HK-2 (cell line): ENCODE data around the gene SYT17.

Experiments
- DNase-seq: peaks from one replicate; pipeline ENCODE4 v3.0.0-alpha.2; 2018; ENCODE audit not compliant: unreplicated experiment

The SYT17 gene

GRCh38 chr16:19218581-19218980 is 50.5 kb downstream of the SYT17 start:
- DNase-seq = no peak

- no peak for DNase-seq
These were observed 51.8 kb downstream of the SYT17 start for GRCh38 chr16:19219836-19220235.

GRCh38 chr16:19223235-19224170 is 55.5 kb downstream of the SYT17 start:
- peak; percentile 17 for DNase-seq

DNA sequence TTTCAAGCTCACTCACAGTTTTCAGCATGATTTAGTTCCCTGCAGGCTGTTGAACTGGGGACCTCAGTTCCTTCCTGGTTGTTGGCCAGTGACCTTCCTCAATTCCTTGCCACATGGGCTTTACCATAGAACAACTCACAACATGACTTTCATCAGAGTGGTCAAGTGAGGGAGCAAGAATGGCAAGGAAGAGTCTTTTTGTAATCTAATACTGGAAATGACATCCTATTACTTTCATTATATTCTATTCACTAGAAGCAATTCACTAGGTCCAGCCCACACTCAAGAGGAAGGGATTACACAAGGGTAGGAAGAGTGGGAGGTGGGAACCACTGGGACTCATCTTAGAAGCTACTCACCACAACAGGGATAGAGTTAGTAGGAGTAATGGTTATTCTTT is 57.6 kb downstream of the SYT17 start:
- DNase-seq = no peak

GRCh38 chr16:19227643-19228042 is 59.6 kb downstream of the SYT17 start:
- no peak for DNase-seq

DNA sequence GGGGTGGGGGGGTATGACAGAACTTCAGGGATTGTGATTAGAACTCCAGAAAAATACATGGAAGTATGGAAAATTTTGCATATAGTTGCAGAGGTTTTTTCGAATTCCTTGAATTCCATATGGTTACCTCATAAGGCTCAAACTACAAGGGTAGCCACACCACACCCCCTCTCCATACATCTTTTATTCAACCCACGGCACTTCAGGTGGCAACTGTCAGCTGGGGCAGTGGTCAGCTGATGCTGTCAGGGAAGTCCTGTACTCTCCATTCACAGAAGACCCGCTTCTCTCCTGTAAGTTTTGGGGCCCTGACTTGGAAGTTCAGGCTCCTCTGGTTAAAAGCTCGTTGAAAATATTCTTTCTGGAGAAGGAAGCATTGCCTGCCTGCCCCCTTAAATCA is 60.0 kb downstream of the SYT17 start:
- DNase-seq = no peak

- DNase-seq = no peak
These were observed 60.5 kb downstream of the SYT17 start for GRCh38 chr16:19228575-19228974.

DNA sequence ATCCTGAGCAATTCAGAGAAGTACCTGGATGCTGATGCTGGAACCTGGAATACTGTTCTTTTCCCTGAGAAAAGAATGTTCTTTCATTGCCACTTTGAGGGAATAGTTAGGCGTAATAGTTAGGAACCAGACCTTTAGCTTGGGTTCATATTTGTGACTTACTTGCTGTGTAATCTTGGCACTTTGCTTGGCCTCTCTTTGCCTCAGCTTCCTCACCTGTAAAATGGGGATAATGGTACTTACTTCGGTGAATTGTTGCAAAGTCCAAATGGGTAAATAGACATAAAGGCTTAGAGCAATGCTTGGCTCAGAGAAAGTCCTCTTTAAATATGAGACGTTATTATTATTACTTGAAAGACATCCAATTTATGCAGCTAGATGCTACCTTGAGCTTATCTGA is 62.5 kb downstream of the SYT17 start:
- DNase-seq = no peak

- DNase-seq = no peak
These were observed 63.8 kb downstream of the SYT17 start for GRCh38 chr16:19231881-19232280.

DNA sequence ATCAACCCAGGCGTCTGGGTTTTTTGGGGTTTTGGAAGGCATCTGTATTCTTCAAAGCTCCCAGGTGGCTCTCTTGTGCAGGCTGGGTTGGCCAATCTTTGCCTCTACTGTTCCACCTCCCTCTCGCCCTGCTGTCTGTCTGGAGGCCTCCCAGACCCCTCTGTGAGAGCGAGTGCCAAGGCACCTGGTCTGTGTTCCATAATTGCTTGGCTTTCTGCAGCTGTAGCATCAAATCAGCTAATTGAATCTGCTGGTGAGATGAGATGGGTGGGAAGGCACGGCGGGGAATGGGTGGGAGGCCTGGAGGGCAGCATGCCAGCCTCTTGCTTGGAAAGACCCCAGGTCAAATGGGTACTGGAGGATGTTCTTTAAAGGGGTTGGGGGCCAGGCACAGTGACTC is 64.9 kb downstream of the SYT17 start:
- no peak for DNase-seq

DNA sequence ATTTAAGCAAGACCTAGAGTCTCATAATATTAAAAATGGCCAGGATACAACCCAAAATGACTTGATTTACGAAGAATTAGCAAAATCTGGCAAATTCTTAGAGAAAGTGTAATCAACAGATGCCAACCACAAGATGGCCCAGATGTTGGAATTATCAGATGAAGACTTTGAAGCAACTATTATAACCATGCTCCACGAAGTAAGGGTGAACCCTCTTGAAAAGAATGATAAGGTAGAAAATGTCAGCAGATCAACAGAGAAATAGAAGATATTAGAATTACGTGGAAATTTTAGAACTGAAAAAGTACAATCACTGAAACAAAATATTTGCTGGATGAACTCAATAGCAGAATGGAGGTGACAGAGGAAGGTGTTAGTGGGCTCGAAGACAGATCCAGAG is 67.4 kb downstream of the SYT17 start:
- DNase-seq = no peak

- DNase-seq = no peak
These were observed 67.8 kb downstream of the SYT17 start for GRCh38 chr16:19235886-19236285.

GRCh38 chr16:19236561-19237209 is 68.6 kb downstream of the SYT17 start:
- DNase-seq = peak; percentile 0

DNA sequence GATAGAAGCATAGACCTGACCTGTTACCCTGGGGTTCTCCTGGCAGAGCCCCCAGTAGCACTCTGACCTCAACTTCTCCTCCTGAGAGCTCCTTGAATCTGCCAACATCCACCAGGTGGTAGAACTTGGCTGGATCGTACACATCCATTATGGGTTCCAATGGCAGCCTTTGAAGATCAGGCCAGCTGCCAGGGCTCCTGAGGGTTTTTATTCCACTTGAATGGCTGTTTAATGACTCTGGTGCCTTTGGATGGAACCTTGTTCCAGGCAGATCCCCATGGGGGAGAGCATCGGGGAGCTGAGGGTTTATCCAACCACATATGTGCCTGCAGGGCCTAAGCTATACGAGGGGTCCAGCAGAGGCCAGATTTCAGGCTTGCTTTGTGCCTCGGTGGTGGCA is 70.4 kb downstream of the SYT17 start:
- DNase-seq = no peak

GRCh38 chr16:19239511-19240155 is 71.6 kb downstream of the SYT17 start:
- no peak for DNase-seq

GRCh38 chr16:19240494-19240893 is 72.5 kb downstream of the SYT17 start:
- no peak for DNase-seq

- no peak for DNase-seq
These were observed 73.5 kb downstream of the SYT17 start for GRCh38 chr16:19241512-19241911.

DNA sequence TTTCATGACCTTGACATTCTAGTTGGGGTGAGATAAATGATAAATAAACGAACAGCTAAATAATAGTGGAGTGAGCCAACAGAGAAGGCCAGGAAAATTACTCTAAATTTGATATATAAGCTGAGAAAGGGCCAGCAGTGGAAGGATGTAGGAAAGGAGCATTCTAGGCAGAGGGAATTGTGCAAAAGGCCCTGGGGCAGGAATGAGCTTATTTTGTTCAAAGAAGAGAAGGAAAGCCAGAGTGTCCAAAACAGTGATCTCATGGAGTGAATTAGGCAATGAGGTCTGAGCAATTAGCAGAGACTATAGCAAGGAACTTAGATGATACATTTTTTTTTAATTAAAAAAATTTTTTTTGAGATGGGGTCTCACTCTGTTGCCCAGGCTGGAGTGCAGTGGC is 74.1 kb downstream of the SYT17 start:
- DNase-seq = no peak

DNA sequence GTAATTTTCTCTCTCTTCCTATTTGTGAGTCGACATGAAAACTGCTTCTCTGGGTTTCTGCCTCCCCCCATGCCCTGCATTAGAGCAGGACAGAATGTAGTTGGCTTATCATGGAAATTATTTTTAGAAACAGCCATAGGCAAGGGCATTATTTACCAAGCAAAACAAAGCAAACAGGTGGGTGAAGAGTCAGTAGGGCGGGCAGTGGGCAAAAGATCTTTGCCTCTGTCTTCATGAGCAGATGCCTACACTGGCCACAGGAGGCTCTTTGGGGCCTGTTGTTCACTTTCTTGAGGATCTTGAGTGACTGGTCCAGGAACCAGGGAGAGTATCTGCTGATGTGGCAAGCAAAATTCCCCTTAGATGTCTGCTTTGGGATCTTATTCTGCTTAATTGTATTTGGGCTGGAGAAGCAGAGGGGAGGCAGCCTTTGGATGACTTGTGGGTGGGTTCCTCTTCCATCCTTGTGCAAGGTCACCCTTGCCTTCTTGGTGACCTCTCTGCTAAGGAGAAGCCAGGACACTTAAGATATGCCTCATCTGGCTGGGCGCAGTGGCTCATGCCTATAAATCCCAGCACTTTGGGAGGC is 75.0 kb downstream of the SYT17 start:
- DNase-seq = no peak

DNA sequence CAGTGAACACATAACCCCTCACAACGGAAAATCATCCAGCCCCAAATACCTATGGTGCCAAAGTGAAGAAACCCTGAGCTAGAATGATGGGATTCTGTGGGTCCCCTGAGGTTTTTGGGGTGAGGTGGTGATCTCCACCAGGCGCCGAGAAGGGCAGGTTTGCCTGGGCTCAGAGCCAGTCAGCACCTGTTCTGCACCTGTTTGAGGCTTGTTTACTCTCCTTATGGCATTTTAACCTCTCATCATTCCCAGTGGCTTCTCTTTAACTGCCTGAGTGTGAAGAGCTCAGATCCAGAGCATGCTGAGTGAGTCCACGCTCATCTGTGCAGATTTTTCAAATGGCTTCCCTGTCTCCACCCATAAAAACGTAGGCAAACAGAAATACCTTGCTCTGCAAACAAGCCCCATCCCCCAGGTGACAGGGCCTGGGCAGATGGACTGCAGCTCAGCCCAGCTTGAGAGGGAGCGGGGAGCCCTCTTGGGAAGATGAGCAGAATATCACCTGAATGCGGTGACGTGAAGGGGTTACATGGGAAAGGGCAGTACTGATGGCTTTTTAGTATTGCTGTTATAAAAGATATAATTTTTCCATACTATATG is 77.4 kb downstream of the SYT17 start:
- no peak for DNase-seq

DNA sequence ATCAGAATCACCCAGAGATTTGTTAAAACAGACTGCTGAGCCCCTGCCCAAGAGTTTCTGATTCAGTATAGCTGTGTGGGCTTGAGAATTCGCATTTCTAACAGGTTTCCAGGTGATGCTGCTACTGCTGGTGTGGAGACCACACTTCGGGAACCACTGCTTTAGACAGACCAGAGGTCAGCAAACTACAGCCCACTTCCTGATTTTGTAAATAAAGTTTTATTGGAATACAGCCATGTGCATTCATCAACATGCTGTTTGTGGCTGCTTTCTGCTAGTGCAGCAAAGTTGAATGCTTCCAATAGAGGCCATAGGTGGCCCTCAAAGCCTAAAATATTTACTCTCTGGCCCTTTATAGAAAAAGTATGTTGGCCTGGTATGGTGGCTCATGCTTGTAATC is 84.9 kb downstream of the SYT17 start:
- DNase-seq = no peak

- DNase-seq = no peak
These were observed 86.6 kb downstream of the SYT17 start for GRCh38 chr16:19254611-19255010.
